Parathyroid adenoma (tissue), 2 donors: ENCODE data around the gene IMPACT.

Experiments used
- H2AFZ ChIP-seq: fragments of 300-600 bp; sonication (generic); one replicate; pipeline ENCODE4 v1.7.0; 2017; ENCODE audit warnings: antibody characterized with exemption, mild to moderate bottlenecking
- H3K27ac ChIP-seq: fragments of 300-600 bp; sonication (generic); one replicate; pipeline ENCODE4 v1.7.0; 2017
- H3K27me3 ChIP-seq: fragments of 300-600 bp; sonication (generic); one replicate; pipeline ENCODE4 v1.7.0; 2017; ENCODE audit warnings: low read length; ENCODE audit not compliant: control insufficient read depth, insufficient read depth
- H3K36me3 ChIP-seq: fragments of 300-600 bp; sonication (generic); one replicate; pipeline ENCODE4 v1.7.0; 2017; ENCODE audit warnings: low read length; ENCODE audit not compliant: control insufficient read depth, insufficient read depth
- H3K4me1 ChIP-seq: fragments of 300-600 bp; sonication (generic); one replicate; pipeline ENCODE4 v1.7.0; 2017; ENCODE audit warnings: control low read depth
- H3K4me2 ChIP-seq: fragments of 300-600 bp; sonication (generic); one replicate; pipeline ENCODE4 v1.7.0; 2017; ENCODE audit warnings: low read length
- H3K4me3 ChIP-seq: fragments of 300-600 bp; sonication (generic); one replicate; pipeline ENCODE4 v1.7.0; 2017; ENCODE audit warnings: low read depth, low read length
- H3K79me2 ChIP-seq: fragments of 300-600 bp; sonication (generic); one replicate; pipeline ENCODE4 v1.7.0; 2017; ENCODE audit warnings: control low read depth
- H3K9ac ChIP-seq: fragments of 300-600 bp; sonication (generic); one replicate; pipeline ENCODE4 v1.7.0; 2017; ENCODE audit warnings: mild to moderate bottlenecking
- H3K9me3 ChIP-seq: fragments of 300-600 bp; sonication (generic); one replicate; pipeline ENCODE4 v1.7.0; 2017; ENCODE audit warnings: low read length; ENCODE audit not compliant: control insufficient read depth
- CTCF ChIP-seq: fragments of 300-600 bp; sonication (generic); IDR thresholded peaks from one replicate; pipeline ENCODE4 v1.7.0; 2017; ENCODE audit warnings: antibody characterized with exemption, mild to moderate bottlenecking
- donor health status: primary hyperparathyroidism.

The IMPACT gene

GRCh38 chr18:24491927-24492834 is 65.7 kb downstream of the IMPACT start:
- peaks cover 7% of the 10 kb centered on the region for H3K4me1 ChIP-seq
- no peaks in the 10 kb centered on the region for H3K27me3 ChIP-seq
- no peaks in the 10 kb centered on the region for H3K36me3 ChIP-seq
- no peaks in the 10 kb centered on the region for H3K79me2 ChIP-seq
- H3K9ac ChIP-seq = peak overlapping the region; percentile 14
- no peaks in the 10 kb centered on the region for H3K9me3 ChIP-seq
- peak overlapping the region; percentile 94 for H2AFZ ChIP-seq
- no peak for TF ChIP-seq CTCF
- H3K27ac ChIP-seq = peak overlapping the region; percentile 60
- peak overlapping the region; percentile 63 for H3K4me2 ChIP-seq
- H3K4me3 ChIP-seq = peak overlapping the region; percentile 35

DNA sequence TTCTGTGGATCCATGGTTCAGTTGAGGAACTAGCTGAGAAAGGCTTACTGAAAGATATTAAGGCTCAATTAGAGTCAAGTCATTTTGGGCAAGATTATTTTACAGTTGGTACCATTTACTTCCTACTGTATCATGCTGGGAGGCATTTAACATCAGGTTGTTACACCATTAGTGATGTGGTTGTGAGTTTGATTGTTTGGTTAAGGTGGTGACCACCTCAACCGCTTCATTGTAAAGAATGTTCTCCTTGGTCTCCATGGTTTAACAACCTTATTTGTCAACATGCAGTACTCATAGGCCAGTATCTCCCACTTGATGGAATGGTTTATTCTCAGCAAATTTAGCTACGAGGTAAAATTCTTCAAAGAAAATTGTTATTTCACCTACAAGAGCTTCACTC is 68.1 kb downstream of the IMPACT start:
- H3K27me3 ChIP-seq = no peaks in the 10 kb centered on the region
- no peak overlapping the region for H3K9ac ChIP-seq
- no peaks in the 10 kb centered on the region for H3K36me3 ChIP-seq
- no peaks in the 10 kb centered on the region for H3K79me2 ChIP-seq
- no peaks in the 10 kb centered on the region for H3K9me3 ChIP-seq
- no peak for TF ChIP-seq CTCF
- no peak overlapping the region for H3K4me2 ChIP-seq
- H3K4me3 ChIP-seq = no peak overlapping the region
- H3K27ac ChIP-seq = no peak overlapping the region
- no peak overlapping the region for H2AFZ ChIP-seq
- peaks cover 7% of the 10 kb centered on the region for H3K4me1 ChIP-seq

- H2AFZ ChIP-seq = no peak overlapping the region
- H3K27ac ChIP-seq = no peak overlapping the region
- no peak for TF ChIP-seq CTCF
- no peak overlapping the region for H3K9ac ChIP-seq
- H3K79me2 ChIP-seq = no peaks in the 10 kb centered on the region
- no peaks in the 10 kb centered on the region for H3K27me3 ChIP-seq
- no peaks in the 10 kb centered on the region for H3K9me3 ChIP-seq
- H3K4me1 ChIP-seq = peaks cover 2% of the 10 kb centered on the region
- no peak overlapping the region for H3K4me2 ChIP-seq
- H3K36me3 ChIP-seq = no peaks in the 10 kb centered on the region
- H3K4me3 ChIP-seq = no peak overlapping the region
These were observed 70.7 kb downstream of the IMPACT start for GRCh38 chr18:24497031-24497754.

DNA sequence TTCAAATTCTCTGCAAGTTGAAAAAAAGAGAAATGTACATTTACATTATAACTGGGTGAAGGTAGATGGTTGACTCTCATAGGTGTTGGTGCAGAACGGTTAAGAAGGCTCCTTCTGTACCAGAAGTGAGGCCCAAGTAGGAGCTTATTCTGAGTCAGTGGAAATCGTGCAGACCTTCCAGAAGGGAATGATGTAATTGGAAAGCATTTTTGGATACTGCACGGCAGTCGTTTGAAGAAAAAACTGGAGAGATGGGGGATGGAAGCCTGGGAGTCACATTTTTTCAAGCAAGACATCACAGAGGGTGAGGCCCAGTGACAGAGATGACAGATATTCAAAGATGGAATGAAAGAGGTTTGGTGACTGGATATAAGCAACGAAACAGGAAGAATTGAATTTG is 73.3 kb downstream of the IMPACT start:
- Histone ChIP-seq H3K4me2 (no peak overlapping the region), H2AFZ (no peak overlapping the region), H3K79me2 (no peaks in the 10 kb centered on the region), H3K27ac (no peak overlapping the region), H3K36me3 (no peaks in the 10 kb centered on the region), H3K9ac (no peak overlapping the region), H3K4me3 (no peak overlapping the region), H3K9me3 (no peaks in the 10 kb centered on the region), H3K27me3 (no peaks in the 10 kb centered on the region), H3K4me1 (no peaks in the 10 kb centered on the region)
- TF ChIP-seq CTCF = no peak
